A673 (cell line): ENCODE data around the gene EFCAB14.

Experiments used
- EZH2 ChIP-seq: fragments of 200-600 bp; sonication (generic); IDR thresholded peaks from 2 replicates; pipeline ENCODE4 v1.6.1; 2017; ENCODE audit warnings: borderline replicate concordance, low read depth, mild to moderate bottlenecking, mixed read lengths, antibody characterized with exemption, low read length; ENCODE audit not compliant: poor library complexity, severe bottlenecking
- TF ChIP-seq, protein P1 (sequence below): fragments of 300-800, 200-600 bp; sonication (generic); conservative IDR thresholded peaks from 2 replicates; pipeline ENCODE4 v1.5.1; 2017; ENCODE audit warnings: low read depth, mild to moderate bottlenecking, antibody characterized with exemption, low read length, moderate library complexity, mixed read lengths

DNA sequence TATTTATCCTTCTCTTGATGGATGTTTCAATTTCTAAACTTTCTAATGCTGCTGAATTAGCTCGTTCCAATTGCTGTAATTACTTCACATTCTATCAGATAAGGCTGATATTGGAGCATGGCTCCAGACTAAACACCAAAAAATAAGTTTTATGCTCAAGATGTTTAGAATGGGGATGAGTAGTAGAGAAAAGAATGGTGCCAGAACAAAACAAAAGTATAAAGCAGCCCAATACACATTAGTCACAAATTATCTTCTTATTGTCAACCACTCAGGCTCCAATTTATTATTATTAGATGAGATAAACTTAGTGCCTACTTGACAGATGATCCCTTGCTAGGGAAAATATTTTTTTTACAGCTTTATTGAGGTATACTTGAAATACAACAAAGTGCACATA lies 72.6 kb downstream of the EFCAB14 start:
- TF ChIP-seq, protein P1, sequence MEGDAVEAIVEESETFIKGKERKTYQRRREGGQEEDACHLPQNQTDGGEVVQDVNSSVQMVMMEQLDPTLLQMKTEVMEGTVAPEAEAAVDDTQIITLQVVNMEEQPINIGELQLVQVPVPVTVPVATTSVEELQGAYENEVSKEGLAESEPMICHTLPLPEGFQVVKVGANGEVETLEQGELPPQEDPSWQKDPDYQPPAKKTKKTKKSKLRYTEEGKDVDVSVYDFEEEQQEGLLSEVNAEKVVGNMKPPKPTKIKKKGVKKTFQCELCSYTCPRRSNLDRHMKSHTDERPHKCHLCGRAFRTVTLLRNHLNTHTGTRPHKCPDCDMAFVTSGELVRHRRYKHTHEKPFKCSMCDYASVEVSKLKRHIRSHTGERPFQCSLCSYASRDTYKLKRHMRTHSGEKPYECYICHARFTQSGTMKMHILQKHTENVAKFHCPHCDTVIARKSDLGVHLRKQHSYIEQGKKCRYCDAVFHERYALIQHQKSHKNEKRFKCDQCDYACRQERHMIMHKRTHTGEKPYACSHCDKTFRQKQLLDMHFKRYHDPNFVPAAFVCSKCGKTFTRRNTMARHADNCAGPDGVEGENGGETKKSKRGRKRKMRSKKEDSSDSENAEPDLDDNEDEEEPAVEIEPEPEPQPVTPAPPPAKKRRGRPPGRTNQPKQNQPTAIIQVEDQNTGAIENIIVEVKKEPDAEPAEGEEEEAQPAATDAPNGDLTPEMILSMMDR: no peak
- TF ChIP-seq EZH2: no peak
